Cardiac fibroblast (primary cell): Measurements from ENCODE around the gene PRH2.

Source experiments
- DNase-seq, 2 donors: peaks; one replicate each; pipeline versions ENCODE4 v3.0.0 to v3.0.0-alpha.2; 2010; ENCODE audit warnings: low read depth in 2 of 2
- H3K4me3 ChIP-seq, 2 donors: replicated peaks in 1 of 2; 1 replicate in 1 of 2; 2 replicates in 1 of 2; pipeline ENCODE4 v1.5.1; 2011; ENCODE audit warnings: low read depth in 2 of 2, low read length in 2 of 2, mild to moderate bottlenecking in 2 of 2, moderate library complexity in 1 of 2
- TF ChIP-seq, protein P1 (sequence below): IDR thresholded peaks from one replicate; pipeline ENCODE4 v1.5.1; 2011; ENCODE audit warnings: low read depth, mild to moderate bottlenecking, low read length, inconsistent platforms

PRH2 gene

DNA sequence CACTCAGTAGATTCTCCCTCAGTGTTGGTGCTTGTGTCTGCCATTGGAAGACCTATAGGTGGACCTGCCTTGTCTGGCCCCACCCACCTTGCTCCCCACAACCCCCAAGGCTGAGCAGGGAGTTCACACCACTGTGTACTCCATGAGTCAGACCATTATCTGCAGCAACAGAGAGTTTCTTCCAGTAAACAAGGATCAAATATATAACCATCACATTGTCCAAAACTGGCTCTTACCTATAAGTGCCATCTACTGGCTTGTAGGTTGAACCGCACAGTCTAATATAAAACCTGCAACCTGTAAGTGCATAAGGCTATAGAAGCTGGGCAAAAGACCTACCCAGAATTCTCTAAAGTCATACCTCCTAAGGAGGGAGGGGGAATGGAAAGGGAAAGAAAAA lies 27.6 kb upstream of the PRH2 start:
- DNase-seq, result peak; percentile 4 to 10
- H3K4me3 ChIP-seq, result no peak overlapping the region
- TF ChIP-seq, protein P1, sequence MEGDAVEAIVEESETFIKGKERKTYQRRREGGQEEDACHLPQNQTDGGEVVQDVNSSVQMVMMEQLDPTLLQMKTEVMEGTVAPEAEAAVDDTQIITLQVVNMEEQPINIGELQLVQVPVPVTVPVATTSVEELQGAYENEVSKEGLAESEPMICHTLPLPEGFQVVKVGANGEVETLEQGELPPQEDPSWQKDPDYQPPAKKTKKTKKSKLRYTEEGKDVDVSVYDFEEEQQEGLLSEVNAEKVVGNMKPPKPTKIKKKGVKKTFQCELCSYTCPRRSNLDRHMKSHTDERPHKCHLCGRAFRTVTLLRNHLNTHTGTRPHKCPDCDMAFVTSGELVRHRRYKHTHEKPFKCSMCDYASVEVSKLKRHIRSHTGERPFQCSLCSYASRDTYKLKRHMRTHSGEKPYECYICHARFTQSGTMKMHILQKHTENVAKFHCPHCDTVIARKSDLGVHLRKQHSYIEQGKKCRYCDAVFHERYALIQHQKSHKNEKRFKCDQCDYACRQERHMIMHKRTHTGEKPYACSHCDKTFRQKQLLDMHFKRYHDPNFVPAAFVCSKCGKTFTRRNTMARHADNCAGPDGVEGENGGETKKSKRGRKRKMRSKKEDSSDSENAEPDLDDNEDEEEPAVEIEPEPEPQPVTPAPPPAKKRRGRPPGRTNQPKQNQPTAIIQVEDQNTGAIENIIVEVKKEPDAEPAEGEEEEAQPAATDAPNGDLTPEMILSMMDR, result no peak

DNA sequence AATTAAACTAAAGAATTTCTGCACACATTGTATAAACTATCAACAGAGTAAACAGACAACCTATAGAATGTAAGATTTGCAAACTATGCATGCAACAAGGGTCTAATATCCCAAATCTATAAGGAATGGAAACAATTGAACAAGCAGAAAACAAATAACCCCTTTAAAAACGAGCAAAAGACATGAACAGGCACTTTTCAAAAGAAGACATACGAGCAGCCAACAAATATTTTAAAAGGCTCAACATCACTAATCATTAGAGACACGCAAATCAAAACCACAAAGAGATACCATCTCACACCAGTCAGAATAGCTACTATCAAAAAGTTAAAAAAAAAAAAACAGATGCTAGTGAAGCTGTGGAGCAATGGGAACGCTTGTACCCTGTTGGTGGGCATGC lies 24.4 kb upstream of the PRH2 start:
- TF ChIP-seq, protein P1, result no peak
- H3K4me3 ChIP-seq, result no peak overlapping the region
- DNase-seq, result no peak

DNA sequence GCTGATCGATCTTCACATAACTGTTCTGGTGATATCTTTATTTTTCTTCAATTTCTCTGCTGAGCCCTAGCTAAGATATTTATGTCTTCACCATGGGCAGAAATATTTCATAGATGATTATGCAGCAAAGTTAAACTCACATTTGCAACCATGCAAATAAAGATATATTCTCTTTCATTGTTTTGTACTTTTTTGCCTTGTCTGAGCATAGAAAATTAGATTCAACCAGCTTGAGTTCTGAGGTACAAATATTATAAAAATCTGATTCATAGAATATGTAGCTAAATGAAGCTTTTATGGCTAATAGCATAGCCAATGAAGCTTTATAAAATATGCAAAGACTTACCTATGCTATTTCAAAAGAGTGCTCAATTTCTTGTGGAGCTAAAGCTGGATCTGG lies 19.6 kb upstream of the PRH2 start, which contains the start of gene TAS2R13:
Gene TAS2R13 (minus strand): TSS at position 101 of the 400 bp plus-strand sequence. CDS start 264 bp downstream, outside the sequence.
- no peak within 1 kb of the TSS for H3K4me3 ChIP-seq
- TF ChIP-seq, protein P1, result no peak
- DNase-seq, result no peak

DNA sequence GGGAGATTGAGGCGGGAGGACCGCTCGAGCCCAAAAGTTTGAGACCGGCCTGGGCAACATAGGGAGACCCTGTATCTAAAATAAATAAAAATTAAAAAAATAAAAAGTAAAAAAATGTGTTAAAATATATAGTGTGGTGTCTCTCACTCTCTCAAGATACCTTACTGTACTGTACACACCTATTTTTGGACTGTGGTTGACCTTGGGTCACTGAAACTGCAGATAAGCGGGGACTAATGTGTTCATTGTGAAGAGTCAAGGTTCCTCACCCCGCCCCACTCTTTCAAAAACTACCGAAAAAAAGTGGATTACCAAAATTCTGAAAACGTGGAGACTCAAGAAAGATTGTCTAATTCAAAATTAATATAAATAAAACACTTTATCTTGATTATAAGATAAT lies 18.7 kb upstream of the PRH2 start:
- no peak overlapping the region for H3K4me3 ChIP-seq
- no peak for DNase-seq

DNA sequence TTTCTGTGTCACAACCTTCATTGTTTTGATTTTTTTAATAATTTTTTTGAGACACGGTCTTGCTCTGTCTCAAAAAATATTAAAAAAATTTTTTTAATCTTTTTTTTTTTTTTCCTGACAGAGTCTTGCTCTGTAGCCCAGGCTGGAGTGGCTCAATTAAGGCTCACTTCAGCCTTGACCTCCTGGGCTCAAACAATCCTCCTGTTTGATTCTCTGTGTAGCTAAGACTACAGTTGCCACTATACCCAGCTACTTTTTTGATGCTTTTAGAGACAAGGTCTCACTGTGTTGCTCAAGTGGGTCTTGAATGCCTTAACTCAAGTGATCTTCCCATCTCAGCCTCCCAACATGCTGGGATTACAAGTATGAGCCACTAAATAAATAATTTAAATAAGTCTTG lies 9.2 kb upstream of the PRH2 start:
- DNase-seq, result no peak
- H3K4me3 ChIP-seq, result no peak overlapping the region
- TF ChIP-seq, protein P1, result no peak

More for the DNA sequence above, 18.7 kb upstream of the PRH2 start:
- TF ChIP-seq, protein P1, result no peak

DNA sequence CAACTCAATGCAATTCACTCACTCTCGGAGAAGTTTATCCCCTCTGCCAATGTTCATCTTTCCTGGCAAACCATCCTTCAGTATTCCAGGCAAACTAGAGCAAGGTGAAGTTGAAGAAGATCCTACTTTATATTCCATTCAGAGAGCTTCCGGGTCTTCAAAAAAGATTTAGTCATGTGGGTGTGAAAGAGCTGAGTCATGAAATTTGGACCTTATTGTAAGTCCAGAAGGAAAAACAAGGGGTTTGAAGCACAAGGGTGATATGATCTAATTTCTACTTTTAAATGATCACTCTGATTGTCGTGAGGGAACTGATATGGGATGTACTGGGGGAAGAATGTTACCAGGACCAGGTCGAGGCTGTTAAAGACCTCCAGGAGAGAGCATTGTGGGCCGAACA lies 2.8 kb upstream of the PRH2 start:
- TF ChIP-seq, protein P1, result no peak
- DNase-seq, result no peak
- H3K4me3 ChIP-seq, result no peak overlapping the region

DNA sequence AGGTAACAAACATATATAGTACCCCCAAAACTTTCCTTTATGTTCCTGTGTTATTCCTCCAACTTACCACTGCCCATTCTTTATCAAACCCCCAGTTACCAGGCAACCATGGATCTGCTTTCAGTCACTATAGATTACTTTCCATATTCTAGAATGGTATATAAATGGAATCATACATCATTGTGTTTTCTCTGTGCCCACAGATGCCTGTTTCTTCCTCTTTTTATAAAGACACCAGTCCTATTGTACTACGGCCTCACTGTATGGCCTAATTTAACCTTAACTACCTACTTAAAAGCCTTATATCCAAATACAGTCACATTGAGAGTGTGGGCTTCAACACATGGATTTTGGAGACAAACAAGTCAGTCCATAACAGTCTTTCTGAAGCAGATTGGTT lies 7.5 kb downstream of the PRH2 start:
- TF ChIP-seq, protein P1, result no peak
- DNase-seq, result no peak
- H3K4me3 ChIP-seq, result no peak overlapping the region
